M059J (cell line): Measurements from ENCODE around the gene FBXW4. TPM values are rescaled to one million over a fixed set of nuclear protein-coding genes. Genes with fewer than 3 reads are reported as not detected.

ENCODE experiments used
- DNase-seq: peaks from one replicate; pipeline ENCODE4 v3.0.0-alpha.2; 2012; ENCODE audit warnings: low read depth
- total RNA-seq: library from RNA; depleted of rRNA; stranded (reverse); fragments of >200 nt; shearing (Covaris generic); gene quantifications from 2 replicates; pipeline ENCODE4 v1.2.3, GENCODE V29; 2014; rRNA removed

FBXW4 gene
- total RNA-seq, 1 experiment from 2014 or later, result 8.9 TPM

- DNase-seq, result no peak
Observed at GRCh38 chr10:101566333-101567164, 128.4 kb downstream of the FBXW4 start.

- DNase-seq, result no peak
Observed at GRCh38 chr10:101565936-101566332, 129.0 kb downstream of the FBXW4 start.

DNA sequence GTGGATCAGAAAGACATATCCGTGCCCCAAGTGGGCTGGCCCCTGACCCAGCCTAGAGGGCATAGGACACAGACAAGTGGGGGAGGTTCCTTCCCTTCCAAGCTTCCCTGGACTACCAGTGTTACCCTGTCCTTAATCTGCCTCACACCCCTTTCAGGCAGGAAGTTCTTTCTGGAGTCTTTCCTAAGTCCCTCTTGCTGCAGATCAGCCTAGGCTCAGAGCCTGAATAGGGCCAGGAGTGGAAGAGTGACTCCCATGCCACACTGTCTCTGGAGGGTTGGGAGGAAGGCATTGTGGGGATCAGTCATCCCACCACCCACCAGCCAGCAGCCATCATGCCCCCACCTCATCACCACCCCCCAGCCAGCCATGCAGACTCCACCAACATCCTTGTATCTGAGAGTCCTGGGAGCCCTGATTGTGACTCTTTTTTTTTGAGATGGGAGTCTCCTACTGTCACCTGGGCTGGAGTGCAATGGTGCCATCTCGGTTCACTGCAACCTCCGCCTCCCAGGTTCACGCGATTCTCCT lies 129.5 kb downstream of the FBXW4 start:
- no peak for DNase-seq

DNA sequence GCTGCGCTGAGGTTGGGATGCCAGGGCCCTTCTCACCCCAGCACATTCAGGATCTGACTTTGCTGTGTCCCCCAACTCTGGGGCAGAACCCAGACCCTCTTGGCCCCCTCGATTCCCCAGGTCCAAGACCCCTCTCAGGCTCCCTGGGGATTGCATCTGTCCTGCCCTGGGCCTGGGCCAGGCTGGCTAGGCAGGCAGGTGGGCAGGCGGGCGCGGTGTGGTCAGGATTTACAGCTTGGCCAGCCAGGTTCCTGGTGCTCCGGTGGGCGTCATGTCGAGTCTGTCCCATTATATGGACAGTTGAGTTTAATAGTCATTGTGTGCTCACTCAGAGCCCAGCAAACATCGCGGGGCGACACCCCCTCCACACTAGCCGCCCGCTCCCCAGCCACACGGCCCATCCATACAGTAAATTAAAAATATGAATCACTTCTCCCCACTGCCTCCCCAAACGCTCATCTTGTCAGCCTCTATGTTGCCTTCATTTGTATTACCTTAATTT lies 130.4 kb downstream of the FBXW4 start:
- DNase-seq, result no peak

DNA sequence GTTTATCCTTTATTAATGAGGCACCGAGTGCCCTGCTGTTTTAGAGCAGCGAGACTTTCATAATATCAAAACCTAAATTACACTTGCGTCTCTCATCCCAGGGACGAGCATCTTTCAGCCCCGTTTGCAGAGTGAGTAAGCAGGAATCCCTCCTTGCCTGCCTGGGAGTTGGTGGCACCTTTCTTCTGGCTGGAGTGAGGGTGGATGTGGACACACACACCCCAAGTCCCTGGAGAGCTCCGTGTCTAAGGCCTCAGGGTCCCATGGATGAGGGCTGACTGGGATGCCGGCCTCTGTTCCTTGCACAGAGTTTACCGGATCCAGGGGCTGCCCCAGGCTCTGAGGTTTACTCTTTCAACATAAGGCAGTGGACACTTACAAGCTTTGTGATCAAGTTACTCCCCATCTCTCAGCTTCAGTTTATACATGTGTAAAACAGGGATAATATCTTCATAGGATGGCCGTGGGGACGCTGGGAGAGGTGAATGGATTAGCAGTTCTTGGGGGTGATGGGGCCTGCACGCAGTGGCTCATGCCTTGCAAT lies 131.4 kb downstream of the FBXW4 start:
- DNase-seq, result no peak

GRCh38 chr10:101563007-101563406 lies 132.0 kb downstream of the FBXW4 start:
- no peak for DNase-seq

DNA sequence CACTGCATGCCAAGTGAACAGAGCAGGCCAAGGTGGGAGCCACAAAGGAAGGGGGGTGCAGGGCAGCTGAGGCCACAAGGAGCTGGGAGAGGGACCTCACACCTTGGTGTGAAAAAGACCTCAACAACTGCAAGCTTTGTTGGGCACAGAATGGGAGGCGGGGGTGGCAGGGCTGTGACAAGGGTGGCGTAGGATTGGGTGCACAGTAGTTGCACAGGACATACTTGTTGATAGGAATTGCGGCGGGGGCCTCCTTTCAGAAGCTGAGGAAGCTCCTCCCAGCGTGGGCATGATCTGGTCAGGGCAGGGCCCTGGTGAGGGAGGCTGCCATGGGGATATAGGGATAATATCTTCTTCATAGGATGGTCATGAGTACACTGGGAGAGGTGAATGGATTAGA lies 132.7 kb downstream of the FBXW4 start:
- no peak for DNase-seq

DNA sequence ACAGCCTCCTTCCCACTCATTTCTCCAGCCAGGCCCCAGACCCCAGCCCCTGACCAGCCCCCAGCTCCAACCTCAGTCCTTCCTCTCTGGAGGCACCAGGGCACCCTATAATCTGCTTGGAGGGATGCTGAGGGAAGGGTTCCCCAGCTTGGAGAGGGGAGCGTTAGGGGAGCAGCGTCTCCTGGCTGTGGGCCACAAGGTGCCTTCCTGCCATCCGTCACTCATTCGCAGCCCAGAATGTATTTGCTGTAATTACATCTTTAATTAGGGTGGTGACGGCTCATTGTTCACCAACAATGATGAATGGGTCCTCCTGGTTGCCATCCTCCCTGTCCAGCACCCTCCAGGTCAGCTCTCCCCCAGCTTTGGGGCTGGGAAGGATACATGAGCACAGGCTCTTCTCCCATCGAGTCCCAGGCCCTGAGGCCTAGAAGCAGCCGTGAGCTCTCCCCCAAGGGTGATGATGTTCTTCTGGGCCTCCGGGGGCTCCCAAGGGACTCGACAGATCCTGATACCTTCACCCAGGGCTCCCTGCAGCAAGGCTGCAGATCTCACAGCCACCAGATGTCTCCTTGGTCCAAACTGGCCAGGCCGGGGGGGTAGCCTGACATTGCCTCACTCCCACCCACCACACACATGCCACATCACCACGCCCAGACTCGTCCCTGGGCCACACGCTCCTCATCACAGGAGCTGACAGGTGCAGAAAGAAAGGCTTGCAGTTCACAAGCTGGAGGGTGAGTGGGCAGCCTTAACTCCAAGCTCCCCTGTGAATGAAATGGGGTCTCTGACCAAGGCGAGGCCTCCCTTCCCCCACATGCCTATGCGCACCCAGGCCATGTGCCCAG lies 133.7 kb downstream of the FBXW4 start:
- no peak for DNase-seq

Other genes starting within 250 kb of the FBXW4 start
- 3.3 and 6.6 TPM in 2 replicates for gene POLL, start 106.9 kb downstream of the FBXW4 start, total RNA-seq
- 46.7 and 48.4 TPM in 2 replicates for gene DPCD, start 106.8 kb downstream of the FBXW4 start, total RNA-seq
- not detected in 2 replicates for gene FGF8, start 80.9 kb upstream of the FBXW4 start, total RNA-seq
- gene NPM3, start 88.3 kb upstream of the FBXW4 start, total RNA-seq, result 35.2 and 53.3 TPM in 2 replicates
- 48.4 and 66.4 TPM in 2 replicates for gene OGA, start 123.3 kb upstream of the FBXW4 start, total RNA-seq
- 0.07 and 0.57 TPM in 2 replicates for gene KCNIP2, start 148.6 kb upstream of the FBXW4 start, total RNA-seq